Nephron progenitor cell (in vitro differentiated cells): Measurements from ENCODE around the gene PODNL1.

ENCODE experiments used
- DNase-seq: peaks from one replicate; pipeline ENCODE4 v3.0.0; 2021
- H3K27ac Mint-ChIP-seq: 2 replicates; pipeline ENCODE4 v1.8.0; 2021; ENCODE audit warnings: mild to moderate bottlenecking, moderate library complexity, mixed read lengths
- H3K27me3 Mint-ChIP-seq: 2 replicates; pipeline ENCODE4 v1.8.0; 2021; ENCODE audit warnings: mild to moderate bottlenecking, low read depth, mixed read lengths; ENCODE audit not compliant: poor library complexity
- H3K36me3 Mint-ChIP-seq: 2 replicates; pipeline ENCODE4 v1.8.0; 2021; ENCODE audit warnings: low read depth, mixed read lengths
- H3K4me1 Mint-ChIP-seq: 2 replicates; pipeline ENCODE4 v1.8.0; 2021; ENCODE audit warnings: mixed read lengths
- H3K4me3 Mint-ChIP-seq: 2 replicates; pipeline ENCODE4 v1.8.0; 2021; ENCODE audit warnings: mild to moderate bottlenecking, moderate library complexity, mixed read lengths
- H3K9me3 Mint-ChIP-seq: 2 replicates; pipeline ENCODE4 v1.8.0; 2021; ENCODE audit warnings: mild to moderate bottlenecking, moderate library complexity, mixed read lengths
- TF ChIP-seq, protein P1 (sequence below): fragments of 200-600 bp; sonication (generic); IDR thresholded peaks from 2 replicates; pipeline ENCODE4 v1.5.0; 2021; ENCODE audit warnings: antibody characterized with exemption

The PODNL1 gene

DNA sequence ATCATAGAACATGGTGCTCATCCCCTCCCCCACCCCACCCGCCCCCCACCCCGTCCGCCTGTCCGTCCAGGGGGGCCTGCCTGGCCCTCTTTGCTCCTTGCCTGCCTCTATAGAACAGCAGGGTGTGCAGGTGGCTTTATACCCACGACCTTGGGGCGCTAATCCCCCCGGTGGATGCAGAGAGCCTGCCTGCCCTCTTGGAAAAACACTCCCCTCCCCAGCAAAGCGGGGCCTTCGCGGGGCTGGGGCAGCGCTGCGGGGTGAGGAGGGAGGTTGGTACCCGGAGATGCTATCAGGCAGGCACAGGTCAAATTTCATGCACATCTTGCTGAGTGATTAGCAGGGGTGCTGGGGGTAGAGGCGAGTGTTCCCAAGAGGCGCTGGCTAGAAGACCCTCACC is 46.0 kb upstream of the PODNL1 start:
- Mint-ChIP-seq H3K4me3 (no peak overlapping the region), H3K27ac (no peak overlapping the region), H3K36me3 (peaks cover 6% of the 10 kb centered on the region), H3K9me3 (no peaks in the 10 kb centered on the region), H3K4me1 (peaks cover 64% of the 10 kb centered on the region), H3K27me3 (no peaks in the 10 kb centered on the region)
- no peak for DNase-seq
- TF ChIP-seq, protein P1, sequence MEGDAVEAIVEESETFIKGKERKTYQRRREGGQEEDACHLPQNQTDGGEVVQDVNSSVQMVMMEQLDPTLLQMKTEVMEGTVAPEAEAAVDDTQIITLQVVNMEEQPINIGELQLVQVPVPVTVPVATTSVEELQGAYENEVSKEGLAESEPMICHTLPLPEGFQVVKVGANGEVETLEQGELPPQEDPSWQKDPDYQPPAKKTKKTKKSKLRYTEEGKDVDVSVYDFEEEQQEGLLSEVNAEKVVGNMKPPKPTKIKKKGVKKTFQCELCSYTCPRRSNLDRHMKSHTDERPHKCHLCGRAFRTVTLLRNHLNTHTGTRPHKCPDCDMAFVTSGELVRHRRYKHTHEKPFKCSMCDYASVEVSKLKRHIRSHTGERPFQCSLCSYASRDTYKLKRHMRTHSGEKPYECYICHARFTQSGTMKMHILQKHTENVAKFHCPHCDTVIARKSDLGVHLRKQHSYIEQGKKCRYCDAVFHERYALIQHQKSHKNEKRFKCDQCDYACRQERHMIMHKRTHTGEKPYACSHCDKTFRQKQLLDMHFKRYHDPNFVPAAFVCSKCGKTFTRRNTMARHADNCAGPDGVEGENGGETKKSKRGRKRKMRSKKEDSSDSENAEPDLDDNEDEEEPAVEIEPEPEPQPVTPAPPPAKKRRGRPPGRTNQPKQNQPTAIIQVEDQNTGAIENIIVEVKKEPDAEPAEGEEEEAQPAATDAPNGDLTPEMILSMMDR = no peak

GRCh38 chr19:13983213-13983889 is 45.1 kb upstream of the PODNL1 start:
- no peak for DNase-seq
- peaks cover 58% of the 10 kb centered on the region for H3K4me1 Mint-ChIP-seq
- H3K36me3 Mint-ChIP-seq = no peaks in the 10 kb centered on the region
- no peaks in the 10 kb centered on the region for H3K9me3 Mint-ChIP-seq
- TF ChIP-seq, protein P1 = no peak
- no peaks in the 10 kb centered on the region for H3K27me3 Mint-ChIP-seq
- H3K27ac Mint-ChIP-seq = no peak overlapping the region
- no peak overlapping the region for H3K4me3 Mint-ChIP-seq

DNA sequence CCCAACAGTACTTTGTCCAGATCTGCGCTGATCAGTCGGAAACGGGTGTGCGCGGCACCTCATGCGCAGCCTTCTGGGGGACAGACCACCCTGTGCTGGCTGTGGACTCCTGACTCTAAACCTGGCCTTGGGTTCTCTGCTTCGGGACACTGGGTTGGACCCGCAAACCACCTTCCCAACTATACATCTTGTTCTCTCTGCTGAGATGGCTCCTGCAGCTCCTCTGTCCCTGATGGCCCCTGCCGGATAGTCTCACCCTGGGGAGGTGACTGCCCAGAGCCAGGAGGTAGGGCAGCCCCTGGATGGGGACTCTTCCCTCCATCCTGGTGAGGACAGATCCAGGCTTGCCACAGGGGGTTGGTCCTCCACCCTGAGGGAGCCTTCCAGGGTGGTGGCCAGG is 44.6 kb upstream of the PODNL1 start:
- Mint-ChIP-seq H3K27me3 (no peaks in the 10 kb centered on the region), H3K4me3 (no peak overlapping the region), H3K36me3 (no peaks in the 10 kb centered on the region), H3K27ac (no peak overlapping the region), H3K9me3 (no peaks in the 10 kb centered on the region), H3K4me1 (peaks cover 54% of the 10 kb centered on the region)
- TF ChIP-seq, protein P1 = no peak
- no peak for DNase-seq

GRCh38 chr19:13981988-13982501 is 43.8 kb upstream of the PODNL1 start:
- no peak for DNase-seq
- no peaks in the 10 kb centered on the region for H3K36me3 Mint-ChIP-seq
- H3K4me3 Mint-ChIP-seq = no peak overlapping the region
- TF ChIP-seq, protein P1 = no peak
- H3K27me3 Mint-ChIP-seq = no peaks in the 10 kb centered on the region
- no peaks in the 10 kb centered on the region for H3K9me3 Mint-ChIP-seq
- no peak overlapping the region for H3K27ac Mint-ChIP-seq
- peaks cover 47% of the 10 kb centered on the region for H3K4me1 Mint-ChIP-seq

GRCh38 chr19:13981467-13981866 is 43.2 kb upstream of the PODNL1 start:
- no peaks in the 10 kb centered on the region for H3K27me3 Mint-ChIP-seq
- no peak overlapping the region for H3K27ac Mint-ChIP-seq
- no peaks in the 10 kb centered on the region for H3K9me3 Mint-ChIP-seq
- peaks cover 41% of the 10 kb centered on the region for H3K4me1 Mint-ChIP-seq
- H3K36me3 Mint-ChIP-seq = peaks cover 2% of the 10 kb centered on the region
- TF ChIP-seq, protein P1 = no peak
- no peak overlapping the region for H3K4me3 Mint-ChIP-seq
- no peak for DNase-seq

DNA sequence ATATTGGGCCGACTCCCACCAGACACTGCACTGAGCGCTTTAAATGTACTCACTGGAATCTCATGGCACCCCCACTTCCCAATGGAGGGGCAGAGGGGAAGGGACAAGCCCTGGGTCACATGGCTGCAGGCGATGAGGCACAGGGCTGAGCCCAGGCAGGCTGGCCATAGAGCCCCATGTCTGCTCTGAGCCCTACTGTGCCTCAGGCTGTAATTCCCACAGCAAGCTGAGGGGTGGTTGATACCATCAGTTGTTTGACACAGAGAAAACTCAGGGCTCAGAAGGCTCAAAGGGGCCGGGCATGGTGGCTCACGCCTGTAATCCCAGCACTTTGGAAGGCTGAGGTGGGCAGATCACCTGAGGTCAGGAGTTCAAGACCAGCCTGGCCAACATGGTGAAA is 42.8 kb upstream of the PODNL1 start:
- Mint-ChIP-seq H3K9me3 (no peaks in the 10 kb centered on the region), H3K4me3 (no peak overlapping the region), H3K4me1 (peaks cover 37% of the 10 kb centered on the region), H3K27me3 (no peaks in the 10 kb centered on the region), H3K36me3 (peaks cover 7% of the 10 kb centered on the region), H3K27ac (no peak overlapping the region)
- TF ChIP-seq, protein P1 = no peak
- no peak for DNase-seq
